Left lung (tissue), 10 donors: ENCODE data around the gene CEP152. TPM values are rescaled to one million over a fixed set of nuclear protein-coding genes. Genes with fewer than 3 reads are reported as not detected.

Experiments
- ATAC-seq: fragments of 200-7000 bp; cut with Tn5 transposase; one replicate; pipeline ENCODE4 v1.9.1; 2020; ENCODE audit warnings: moderate library complexity
- DNase-seq, 4 donors: peaks; one replicate each; pipeline ENCODE4 v3.0.0-alpha.2; 2013 to 2020
- H3K27ac ChIP-seq, 2 donors: fragments of 200-600 bp; sonication (generic) in 1 of 2; one replicate each; pipeline versions ENCODE4 v1.5.0 to v1.8.0; 2020 to 2021
- H3K27me3 ChIP-seq, 2 donors: fragments of 200-600 bp; sonication (generic) in 1 of 2; one replicate each; pipeline versions ENCODE4 v1.5.0 to v1.8.0; 2020 to 2021
- H3K36me3 ChIP-seq, 2 donors: fragments of 200-600 bp; sonication (generic) in 1 of 2; one replicate each; pipeline versions ENCODE4 v1.5.0 to v1.8.0; 2020 to 2021
- H3K4me1 ChIP-seq, 2 donors: fragments of 200-600 bp; one replicate each; pipeline ENCODE4 v1.8.0; 2021
- H3K4me3 ChIP-seq, 2 donors: fragments of 200-600 bp; sonication (generic) in 1 of 2; one replicate each; pipeline versions ENCODE4 v1.5.0 to v1.8.0; 2020 to 2021; ENCODE audit warnings: mild to moderate bottlenecking in 1 of 2
- H3K9me3 ChIP-seq, 2 donors: fragments of 200-600 bp; sonication (generic) in 1 of 2; one replicate each; pipeline versions ENCODE4 v1.5.0 to v1.8.0; 2020 to 2021
- intact Hi-C, 2 donors: fragments of 100-400 bp; cut with DNase I; formaldehyde crosslinking; loops; one replicate each; pipeline versions ENCODE4 v1.11.2 to v1.14.2; 2022
- polyA plus RNA-seq, 6 donors: library from polyadenylated mRNA; unstranded; fragments of 120-200 nt; gene quantifications; one replicate each; pipeline ENCODE4 v1.2.1, GENCODE V29; 2013; ENCODE audit not compliant: insufficient read length in 6 of 6
- total RNA-seq, 2 donors: library from RNA; stranded (reverse); fragmentation: NEBNext Ultra II Directional; extraction: Animal tissue kit (Norgen Biotek cat#: 25700); gene quantifications; one replicate each; pipeline ENCODE4 v1.2.1, GENCODE V29; 2021
- TF ChIP-seq, protein P1 (sequence below), 2 donors: fragments of 200-600 bp; sonication (generic) in 1 of 2; IDR thresholded peaks; one replicate each; pipeline versions ENCODE4 v1.5.0 to v1.8.0; 2021; ENCODE audit warnings: antibody characterized with exemption in 2 of 2
- donor health status: DM: no; HTN: yes; CAD: no.
- donor health status: DM: no; HTN: no; CAD: no.

The CEP152 gene
- total and polyA plus RNA-seq, 8 donors: 4.1 to 13.8 (median 9.8) TPM

- no peak for DNase-seq
- Histone ChIP-seq H3K9me3 (no peaks in the 10 kb centered on the region), H3K27ac (no peak overlapping the region), H3K4me3 (no peak overlapping the region), H3K4me1 (no peaks in the 10 kb centered on the region), H3K27me3 (no peaks in the 10 kb centered on the region), H3K36me3 (no peaks in the 10 kb centered on the region)
- TF ChIP-seq, protein P1, sequence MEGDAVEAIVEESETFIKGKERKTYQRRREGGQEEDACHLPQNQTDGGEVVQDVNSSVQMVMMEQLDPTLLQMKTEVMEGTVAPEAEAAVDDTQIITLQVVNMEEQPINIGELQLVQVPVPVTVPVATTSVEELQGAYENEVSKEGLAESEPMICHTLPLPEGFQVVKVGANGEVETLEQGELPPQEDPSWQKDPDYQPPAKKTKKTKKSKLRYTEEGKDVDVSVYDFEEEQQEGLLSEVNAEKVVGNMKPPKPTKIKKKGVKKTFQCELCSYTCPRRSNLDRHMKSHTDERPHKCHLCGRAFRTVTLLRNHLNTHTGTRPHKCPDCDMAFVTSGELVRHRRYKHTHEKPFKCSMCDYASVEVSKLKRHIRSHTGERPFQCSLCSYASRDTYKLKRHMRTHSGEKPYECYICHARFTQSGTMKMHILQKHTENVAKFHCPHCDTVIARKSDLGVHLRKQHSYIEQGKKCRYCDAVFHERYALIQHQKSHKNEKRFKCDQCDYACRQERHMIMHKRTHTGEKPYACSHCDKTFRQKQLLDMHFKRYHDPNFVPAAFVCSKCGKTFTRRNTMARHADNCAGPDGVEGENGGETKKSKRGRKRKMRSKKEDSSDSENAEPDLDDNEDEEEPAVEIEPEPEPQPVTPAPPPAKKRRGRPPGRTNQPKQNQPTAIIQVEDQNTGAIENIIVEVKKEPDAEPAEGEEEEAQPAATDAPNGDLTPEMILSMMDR (IDR thresholded peaks at IDR 0.05): no peak
- no peak for ATAC-seq
- intact Hi-C loops: no loop called here
Measured at GRCh38 chr15:48723969-48724368, 86.9 kb downstream of the CEP152 start.

- no peak for DNase-seq
- Histone ChIP-seq H3K4me3 (no peak overlapping the region), H3K4me1 (no peaks in the 10 kb centered on the region), H3K36me3 (no peaks in the 10 kb centered on the region), H3K27ac (no peak overlapping the region), H3K9me3 (no peaks in the 10 kb centered on the region), H3K27me3 (no peaks in the 10 kb centered on the region)
- TF ChIP-seq, protein P1 (IDR thresholded peaks at IDR 0.05): no peak
- intact Hi-C loops: no loop called here
- ATAC-seq: peak; percentile 25
Measured at GRCh38 chr15:48722764-48723661, 87.9 kb downstream of the CEP152 start.

DNA sequence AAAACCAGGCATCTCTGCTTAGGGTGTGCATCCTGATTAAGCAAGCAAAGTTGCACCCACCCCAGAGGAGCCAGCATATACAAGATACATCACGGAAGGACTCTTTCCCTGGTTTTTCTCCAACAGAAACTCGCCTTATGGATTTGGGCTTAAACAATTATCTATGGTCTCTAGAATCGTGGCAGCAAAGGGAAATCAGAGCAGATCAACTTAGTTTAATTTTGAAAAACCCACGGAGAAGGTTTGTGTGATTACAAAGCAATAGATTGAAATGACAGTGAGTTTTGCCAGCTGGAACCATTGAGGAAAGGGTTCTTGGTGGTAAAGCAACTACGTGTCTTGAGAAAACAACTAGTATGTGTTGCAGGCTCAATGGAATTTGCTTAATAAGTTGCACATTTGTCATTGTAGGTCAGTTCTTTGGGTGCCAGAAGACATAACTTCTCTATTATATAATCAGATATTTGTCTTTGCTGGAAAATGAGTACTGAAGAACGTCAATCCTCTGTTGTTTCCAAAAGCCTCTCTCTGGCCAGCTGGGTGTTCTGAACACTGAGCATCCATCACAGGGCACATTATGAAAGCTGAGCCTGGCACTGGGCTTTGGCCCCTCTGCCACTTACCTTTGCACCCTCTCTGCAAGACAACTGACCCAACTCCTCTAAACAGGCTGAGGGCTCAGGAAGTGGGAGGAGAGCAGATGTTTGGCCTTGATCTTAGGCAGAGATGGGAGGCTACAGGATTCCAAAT lies 89.6 kb downstream of the CEP152 start:
- Histone ChIP-seq H3K36me3 (no peaks in the 10 kb centered on the region), H3K27ac (no peak overlapping the region), H3K4me3 (no peak overlapping the region), H3K9me3 (peaks cover 0 to 7% of the 10 kb centered on the region in 2 donors), H3K27me3 (no peaks in the 10 kb centered on the region), H3K4me1 (no peaks in the 10 kb centered on the region)
- TF ChIP-seq, protein P1 (IDR thresholded peaks at IDR 0.05): no peak
- DNase-seq (peak in 1 of 4 donors; percentile 1), ATAC-seq (no peak)
- intact Hi-C loops: no loop called here

- H3K4me3 ChIP-seq: no peak overlapping the region
Measured at GRCh38 chr15:48720646-48721045, 90.2 kb downstream of the CEP152 start.

More at GRCh38 chr15:48720646-48721045, 90.2 kb downstream of the CEP152 start:
- DNase-seq (no peak), ATAC-seq (no peak)
- Histone ChIP-seq H3K36me3 (no peaks in the 10 kb centered on the region), H3K9me3 (peaks cover 0 to 13% of the 10 kb centered on the region in 2 donors), H3K4me1 (no peaks in the 10 kb centered on the region), H3K27me3 (no peaks in the 10 kb centered on the region), H3K27ac (no peak overlapping the region)
- intact Hi-C loops: no loop called here
- TF ChIP-seq, protein P1 (IDR thresholded peaks at IDR 0.05): no peak
